ENCODE data around the gene MAP4K2. TPM values are rescaled to one million over a fixed set of nuclear protein-coding genes. Genes with fewer than 3 reads are reported as not detected.

The MAP4K2 gene
- total and polyA plus RNA-seq, 2 experiments from 2014 or later = 9.9 to 42.6 TPM

GRCh38 chr11:64839335-64839734 lies 36.3 kb upstream of the MAP4K2 start:
- Histone ChIP-seq H3K9me2 (ENCODE audit: insufficient read depth) (no peaks in the 10 kb centered on the region), H3K4me3 (no peak overlapping the region), H3K36me3 (ENCODE audit: insufficient read depth) (no peaks in the 10 kb centered on the region), H3K4me1 (ENCODE audit: insufficient read depth) (peaks cover 7% of the 10 kb centered on the region; the same call in 1 of the 2 replicates), H3K27ac (ENCODE audit: low read depth) (no peak overlapping the region), H3K27me3 (ENCODE audit: insufficient read depth) (no peaks in the 10 kb centered on the region), H3F3A (replicated peaks; ENCODE audit: low read depth) (no peaks in the 10 kb centered on the region), H3K4me2 (no peak overlapping the region), H4K20me1 (replicated peaks; ENCODE audit: insufficient read depth) (no peaks in the 10 kb centered on the region), H3K79me2 (replicated peaks; ENCODE audit: insufficient read depth) (no peaks in the 10 kb centered on the region), H2AFZ (no peak overlapping the region)
- no peak for TF ChIP-seq ZNF331 (CRISPR knock-in tag; IDR thresholded peaks at IDR 0.05; ENCODE audit: low read depth)
- TF ChIP-seq ZNF114 (CRISPR knock-in tag; IDR thresholded peaks at IDR 0.05) = no peak
- TF ChIP-seq EZH2 (IDR thresholded peaks at IDR 0.05; ENCODE audit: low read depth, unreplicated experiment) = no peak
- TF ChIP-seq CREB1 (CRISPR knock-in tag; IDR thresholded peaks at IDR 0.05; ENCODE audit: low read depth) = no peak
- TF ChIP-seq JUNB (IDR thresholded peaks at IDR 0.05; ENCODE audit: unreplicated experiment) = no peak
- TF ChIP-seq NANOG (IDR thresholded peaks at IDR 0.05; ENCODE audit: borderline replicate concordance) = no peak
- Mint-ChIP-seq H3K4me1 (peaks cover 24% of the 10 kb centered on the region), H3K27me3 (ENCODE audit: insufficient read depth, low read depth, poor library complexity) (peaks cover 4% of the 10 kb centered on the region), H3K36me3 (ENCODE audit: low read depth) (peaks cover 4% of the 10 kb centered on the region; the same call in 2 of the 3 replicates), H3K9me3 (no peaks in the 10 kb centered on the region), H3K27ac (no peak overlapping the region; the same call in 1 of the 2 replicates), H3K4me3 (no peak overlapping the region)
- ATAC-seq (no peak), DNase-seq (ENCODE audit: low spot score) (no peak)

- no peaks in the 10 kb centered on the region for H3K27me3 ChIP-seq (ENCODE audit: insufficient read depth)
- no peak overlapping the region for H3K27ac ChIP-seq (ENCODE audit: low read depth)
- no peak overlapping the region for H3K27ac Mint-ChIP-seq
- peaks cover 4% of the 10 kb centered on the region for H3K27me3 Mint-ChIP-seq (ENCODE audit: insufficient read depth, low read depth, poor library complexity)
- H3K4me1 ChIP-seq (ENCODE audit: insufficient read depth) = peaks cover 7% of the 10 kb centered on the region; the same call in 1 of the 2 replicates
- H3F3A ChIP-seq (replicated peaks; ENCODE audit: low read depth) = no peaks in the 10 kb centered on the region
- TF ChIP-seq ETS1 (IDR thresholded peaks at IDR 0.05) (no peak), ZNF331 (CRISPR knock-in tag; IDR thresholded peaks at IDR 0.05; ENCODE audit: low read depth) (no peak), CTCF (conservative IDR thresholded peaks at IDR 0.05; ENCODE audit: low read depth in 2 of 2) (no peak)
- no peaks in the 10 kb centered on the region for H3K36me3 ChIP-seq (ENCODE audit: insufficient read depth)
- H4K20me1 ChIP-seq (replicated peaks; ENCODE audit: insufficient read depth) = no peaks in the 10 kb centered on the region
- H3K36me3 Mint-ChIP-seq (ENCODE audit: low read depth) = peaks cover 4% of the 10 kb centered on the region; the same call in 2 of the 3 replicates
- H3K79me2 ChIP-seq (replicated peaks; ENCODE audit: insufficient read depth) = no peaks in the 10 kb centered on the region
- DNase-seq (ENCODE audit: low spot score) (no peak), ATAC-seq (no peak)
- H3K4me3 ChIP-seq = no peak overlapping the region
- no peak overlapping the region for H2AFZ ChIP-seq
- peaks cover 21% of the 10 kb centered on the region for H3K4me1 Mint-ChIP-seq
- no peaks in the 10 kb centered on the region for H3K9me2 ChIP-seq (ENCODE audit: insufficient read depth)
- no peak overlapping the region for H3K4me3 Mint-ChIP-seq
- no peak overlapping the region for H3K4me2 ChIP-seq
- H3K9me3 Mint-ChIP-seq = no peaks in the 10 kb centered on the region
These were observed 35.8 kb upstream of the MAP4K2 start for GRCh38 chr11:64838600-64839334.
